Activated CD4-positive, alpha-beta T cell treated with anti-CD3 and anti-CD28 coated beads for 48 hours (primary cell): ENCODE measurements around the gene CLDN6.
"Not testable (repeated sequence)": the region's sequence is repeated elsewhere in the genome, so short reads cannot be mapped to it uniquely, and the experiment has no call there.

Experiments used
- DNase-seq: peaks from one replicate; pipeline ENCODE4 v3.0.0-alpha.2; 2020

The CLDN6 gene

GRCh38 chr16:3017794-3018506, at the start of gene CLDN6:
Gene CLDN6 (minus strand): TSS chr16:3018183. CDS start chr16:3016021, 2,162 bp downstream.
- peak; percentile 64 for DNase-seq

GRCh38 chr16:3066440-3066748, 48.4 kb upstream of the CLDN6 start:
- DNase-seq, result peak; percentile 26

GRCh38 chr16:3065742-3066439, 47.9 kb upstream of the CLDN6 start:
- DNase-seq, result peak; percentile 47

GRCh38 chr16:3065069-3065741, 47.2 kb upstream of the CLDN6 start, which contains the start of gene IL32:
Gene IL32 (plus strand): TSS chr16:3065640. CDS start chr16:3065812, 172 bp downstream.
- peak; percentile 82 for DNase-seq

GRCh38 chr16:3063625-3064386, 45.8 kb upstream of the CLDN6 start:
- DNase-seq, result no peak

- DNase-seq, result no peak
Measured at GRCh38 chr16:3062553-3062952, 44.6 kb upstream of the CLDN6 start.

GRCh38 chr16:3060339-3061127, 42.5 kb upstream of the CLDN6 start:
- no peak for DNase-seq

- no peak for DNase-seq
Measured at GRCh38 chr16:3059723-3060242, 41.8 kb upstream of the CLDN6 start.

- peak; percentile 90 for DNase-seq
Measured at GRCh38 chr16:3059041-3059722, 41.2 kb upstream of the CLDN6 start.

- DNase-seq, result peak; percentile 65
Measured at GRCh38 chr16:3058139-3059030, 40.4 kb upstream of the CLDN6 start.

- no peak for DNase-seq
Measured at GRCh38 chr16:3057181-3058138, 39.5 kb upstream of the CLDN6 start.

- DNase-seq, result no peak
Measured at GRCh38 chr16:3056336-3057180, 38.6 kb upstream of the CLDN6 start.

GRCh38 chr16:3055734-3056115, 37.7 kb upstream of the CLDN6 start:
- DNase-seq, result not testable (repeated sequence)

GRCh38 chr16:3054965-3055733, 37.2 kb upstream of the CLDN6 start:
- no peak for DNase-seq

- DNase-seq, result not testable (repeated sequence)
Measured at GRCh38 chr16:3053330-3053710, 35.3 kb upstream of the CLDN6 start.

- peak; percentile 44 for DNase-seq
Measured at GRCh38 chr16:3052571-3053329, 34.8 kb upstream of the CLDN6 start.

- no peak for DNase-seq
Measured at GRCh38 chr16:3051494-3051893, 33.5 kb upstream of the CLDN6 start.
